PFSK-1 (cell line): Measurements from ENCODE around the gene EIF2S3.

ENCODE experiments used
- FOXP2 ChIP-seq: optimal IDR thresholded peaks from 2 replicates; pipeline ENCODE3; 2011; ENCODE audit warnings: borderline replicate concordance, control low read depth, inconsistent platforms; ENCODE audit not compliant: insufficient read depth; ENCODE audit errors: extremely low read length, extremely low read depth
- POLR2AphosphoS5 ChIP-seq: IDR thresholded peaks from 2 replicates; pipeline ENCODE4 v1.6.1; 2012; ENCODE audit warnings: low read depth, mild to moderate bottlenecking, control low read depth, low read length, moderate library complexity
- REST ChIP-seq, 2 experiments: IDR thresholded peaks; 2 replicates each; pipeline versions ENCODE4 v1.6.1 to v1.8.0; 2011 to 2012; ENCODE audit warnings: low read depth in 2 of 2, low read length in 2 of 2, control low read depth in 1 of 2, inconsistent platforms in 1 of 2, mild to moderate bottlenecking in 1 of 2, moderate library complexity in 1 of 2; ENCODE audit not compliant: insufficient read depth in 1 of 2
- SIN3A ChIP-seq: IDR thresholded peaks from 2 replicates; pipeline ENCODE4 v1.6.1; 2012; ENCODE audit warnings: mild to moderate bottlenecking, low read length, moderate library complexity, borderline replicate concordance; ENCODE audit not compliant: insufficient read depth
- TAF1 ChIP-seq: IDR thresholded peaks from 2 replicates; pipeline ENCODE4 v1.6.1; 2012; ENCODE audit warnings: low read length, control low read depth, borderline replicate concordance; ENCODE audit not compliant: insufficient read depth

EIF2S3 gene

GRCh38 chrX:24023544-24023943 lies 31.2 kb upstream of the EIF2S3 start:
- TF ChIP-seq SIN3A (no peak), REST (IDR thresholded peaks at IDR 0.05; ENCODE audit: insufficient read depth in 1 of 2, low read depth in 2 of 2, low read length in 2 of 2) (no peak)

GRCh38 chrX:24023972-24024669 lies 30.6 kb upstream of the EIF2S3 start:
- TF ChIP-seq REST (IDR thresholded peaks at IDR 0.05; ENCODE audit: insufficient read depth in 1 of 2, low read depth in 2 of 2, low read length in 2 of 2) (no peak), TAF1 (no peak), SIN3A (no peak), POLR2AphosphoS5 (no peak), FOXP2 (no peak)

- TF ChIP-seq FOXP2 (peak; percentile 95), POLR2AphosphoS5 (peak; percentile 85), REST (IDR thresholded peaks at IDR 0.05; ENCODE audit: insufficient read depth in 1 of 2, low read depth in 2 of 2, low read length in 2 of 2) (no peak), TAF1 (peak; percentile 78; the same call in 1 of the 2 replicates), SIN3A (no peak)
Observed at GRCh38 chrX:24024819-24025740, 29.7 kb upstream of the EIF2S3 start.

- TF ChIP-seq POLR2AphosphoS5: no peak
- TF ChIP-seq TAF1: no peak
- TF ChIP-seq REST (IDR thresholded peaks at IDR 0.05; ENCODE audit: insufficient read depth in 1 of 2, low read depth in 2 of 2, low read length in 2 of 2): no peak
- no peak for TF ChIP-seq FOXP2
- TF ChIP-seq SIN3A: no peak
Observed at GRCh38 chrX:24025741-24026403, 28.9 kb upstream of the EIF2S3 start.
